Spinal cord (tissue), 10 donors: ENCODE data around the gene SLC4A3. TPM values are rescaled to one million over a fixed set of nuclear protein-coding genes. Genes with fewer than 3 reads are reported as not detected.
"Not testable (repeated sequence)": the region's sequence is repeated elsewhere in the genome, so short reads cannot be mapped to it uniquely, and the experiment has no call there.

Experiments
- DNase-seq, 6 donors: peaks; one replicate each; pipeline versions ENCODE4 v3.0.0 to v3.0.0-alpha.2; 2013 to 2015; ENCODE audit warnings: low spot score in 6 of 6, low read depth in 4 of 6
- H3K27ac ChIP-seq: one replicate; pipeline ENCODE4 v1.5.1; 2013; ENCODE audit warnings: low read depth, low read length, control low read depth
- H3K27me3 ChIP-seq: one replicate; pipeline ENCODE4 v1.6.1; 2013; ENCODE audit warnings: low read length; ENCODE audit not compliant: control insufficient read depth, insufficient read depth
- H3K36me3 ChIP-seq: one replicate; pipeline ENCODE4 v1.6.1; 2013; ENCODE audit warnings: low read length; ENCODE audit not compliant: control insufficient read depth, insufficient read depth
- H3K4me1 ChIP-seq: one replicate; pipeline ENCODE4 v1.6.1; 2013; ENCODE audit warnings: low read length; ENCODE audit not compliant: control insufficient read depth, insufficient read depth
- H3K4me3 ChIP-seq: one replicate; pipeline ENCODE4 v1.5.1; 2013; ENCODE audit warnings: low read depth, low read length, control low read depth
- H3K9me3 ChIP-seq: one replicate; pipeline ENCODE4 v1.6.1; 2013; ENCODE audit warnings: low read length; ENCODE audit not compliant: control insufficient read depth, insufficient read depth
- WGBS: methylation state at CpG from one replicate; pipeline ENCODE4 v1.1.5; 2013; ENCODE audit warnings: missing lambda C conversion rate; ENCODE audit not compliant: insufficient coverage; 5-methylcytosine and 5-hydroxymethylcytosine counted together
- polyA plus RNA-seq, 2 donors: library from polyadenylated mRNA; unstranded; fragments of 120-200 nt; gene quantifications; one replicate each; pipeline ENCODE4 v1.2.1, GENCODE V29; 2013; ENCODE audit not compliant: insufficient read length in 2 of 2
- total RNA-seq, 2 donors: library from RNA; depleted of rRNA in 1 of 2; stranded (reverse); fragments of 120-200 nt in 1 of 2; fragments of >200 nt in 1 of 2; gene quantifications; one replicate each; pipeline versions ENCODE4 v1.2.3 to v1.2.4, GENCODE V29; 2013 to 2014
- donor health status: healthy.

The SLC4A3 gene
- total and polyA plus RNA-seq, 4 donors: 17.0 to 61.3 (median 37.8) TPM

DNA sequence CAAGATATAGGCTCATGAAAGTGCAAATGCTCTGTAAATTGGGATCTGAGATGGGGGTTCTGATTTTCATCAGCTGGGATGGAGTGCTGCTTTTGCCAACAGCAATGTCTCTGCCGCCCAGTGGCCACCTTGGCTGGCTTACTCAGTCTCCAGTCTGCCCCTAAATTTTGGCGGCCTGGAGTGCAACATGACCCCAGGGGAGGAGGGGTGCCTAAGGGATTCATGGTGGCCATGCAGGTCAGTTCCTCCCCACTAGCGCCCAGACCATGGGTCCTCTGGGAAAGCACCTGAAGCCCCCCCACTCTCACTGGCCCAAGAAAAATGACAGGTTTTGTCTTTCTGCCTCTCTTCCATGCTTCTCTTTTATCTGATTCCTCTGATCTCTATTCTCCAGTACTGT, 45.0 kb downstream of the SLC4A3 start:
- 100% methylated on average over 2 of the region's 3 CpGs for WGBS
- Histone ChIP-seq H3K4me3 (no peak overlapping the region), H3K36me3 (no peaks in the 10 kb centered on the region), H3K27me3 (no peaks in the 10 kb centered on the region), H3K4me1 (no peaks in the 10 kb centered on the region), H3K27ac (no peak overlapping the region), H3K9me3 (no peaks in the 10 kb centered on the region)
- no peak for DNase-seq

DNA sequence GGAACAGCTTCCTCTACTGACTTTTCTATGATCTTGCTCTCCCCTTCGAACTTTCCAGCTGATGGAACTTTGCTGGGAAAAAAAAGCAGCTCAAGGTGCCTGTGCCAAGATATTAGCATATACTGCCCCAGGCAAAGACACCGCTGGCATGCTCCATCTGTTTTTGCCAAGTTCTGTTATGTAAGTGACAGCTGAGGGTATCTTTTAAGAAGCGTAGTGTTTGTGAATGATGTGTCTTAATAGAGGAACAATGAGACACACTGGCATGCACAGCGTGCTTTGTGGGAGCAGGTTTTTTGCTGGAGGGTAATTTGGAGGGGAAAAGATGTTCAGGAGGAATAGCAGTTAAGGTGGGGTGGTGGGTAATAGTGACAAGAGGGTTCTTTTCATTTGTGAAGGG, 47.8 kb downstream of the SLC4A3 start:
- 22% methylated on average over 4 of the region's 4 CpGs for WGBS
- Histone ChIP-seq H3K27ac (no peak overlapping the region), H3K27me3 (no peaks in the 10 kb centered on the region), H3K36me3 (no peaks in the 10 kb centered on the region), H3K9me3 (no peaks in the 10 kb centered on the region), H3K4me1 (no peaks in the 10 kb centered on the region), H3K4me3 (no peak overlapping the region)
- peak in 2 of 6 donors; percentile 47 to 72 for DNase-seq

DNA sequence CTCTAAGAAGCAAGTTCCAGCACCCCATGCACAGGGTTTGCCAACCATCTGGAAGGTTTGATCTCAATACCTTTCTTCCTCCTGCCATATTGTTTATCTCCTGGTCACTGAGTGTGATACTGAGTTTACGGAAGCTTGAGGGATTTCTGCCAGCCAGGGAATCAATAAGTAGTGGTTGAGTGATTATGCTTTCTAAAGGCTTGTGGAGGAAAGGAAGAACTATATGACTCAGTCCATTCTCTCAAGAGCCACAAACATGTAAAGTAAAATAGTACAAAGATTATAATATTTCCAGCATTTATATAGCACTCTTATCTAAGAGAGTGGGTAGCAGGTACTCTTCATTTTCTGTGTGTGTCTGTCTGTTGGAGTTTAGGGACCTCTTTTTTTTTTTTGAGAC, 49.2 kb downstream of the SLC4A3 start:
- no CpG with 5 or more reads among the region's 1 CpG for WGBS

DNA sequence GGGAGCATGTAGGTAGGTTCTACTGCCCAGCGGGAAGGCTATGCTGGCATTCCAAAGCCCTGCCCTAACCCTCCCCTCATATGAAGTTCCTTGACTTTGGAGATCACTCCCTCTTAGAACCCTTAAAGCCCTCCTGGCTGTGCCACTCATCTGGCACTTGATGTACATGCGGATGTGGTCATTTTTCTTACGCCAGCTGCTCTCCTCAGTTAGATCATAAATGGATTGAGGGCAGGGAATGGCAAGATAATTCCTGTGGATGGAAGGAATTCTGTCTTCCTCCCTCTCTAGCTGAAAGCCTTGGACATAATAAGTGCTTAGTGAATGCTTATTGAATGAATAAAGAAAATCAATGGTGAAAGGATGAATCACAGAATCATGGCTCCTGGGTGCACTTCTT, 51.6 kb downstream of the SLC4A3 start:
- no peak overlapping the region for H3K27ac ChIP-seq
- H3K4me3 ChIP-seq: no peak overlapping the region
- H3K27me3 ChIP-seq: no peaks in the 10 kb centered on the region
- no peak for DNase-seq
- no peaks in the 10 kb centered on the region for H3K4me1 ChIP-seq
- H3K36me3 ChIP-seq: no peaks in the 10 kb centered on the region
- no peaks in the 10 kb centered on the region for H3K9me3 ChIP-seq
- no CpG with 5 or more reads among the region's 3 CpGs for WGBS

More for the DNA sequence above, 49.2 kb downstream of the SLC4A3 start:
- Histone ChIP-seq H3K4me3 (no peak overlapping the region), H3K9me3 (no peaks in the 10 kb centered on the region), H3K4me1 (no peaks in the 10 kb centered on the region), H3K27me3 (no peaks in the 10 kb centered on the region), H3K27ac (no peak overlapping the region), H3K36me3 (no peaks in the 10 kb centered on the region)
- DNase-seq: no peak

DNA sequence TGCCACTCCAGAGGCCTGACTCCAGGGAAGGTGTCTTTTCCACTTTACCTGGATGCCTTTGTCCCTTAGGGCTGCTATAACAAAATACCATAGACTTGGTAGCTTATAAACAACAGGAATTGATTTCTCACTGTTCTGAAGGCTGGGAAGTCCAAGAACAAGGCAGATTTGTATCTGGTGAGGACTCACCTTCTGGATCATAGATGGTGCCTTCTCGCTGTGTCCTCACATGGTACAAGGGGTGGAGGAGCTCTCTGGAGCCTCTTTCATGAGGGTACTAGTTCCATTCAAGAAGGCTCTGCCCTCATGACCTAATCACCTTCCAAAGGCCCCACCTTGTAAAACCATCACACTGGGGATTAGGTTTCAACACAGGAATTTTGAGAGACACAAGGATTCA, 52.1 kb downstream of the SLC4A3 start:
- no peaks in the 10 kb centered on the region for H3K27me3 ChIP-seq
- H3K36me3 ChIP-seq: no peaks in the 10 kb centered on the region
- H3K4me3 ChIP-seq: no peak overlapping the region
- H3K27ac ChIP-seq: no peak overlapping the region
- DNase-seq: no peak
- no peaks in the 10 kb centered on the region for H3K9me3 ChIP-seq
- no peaks in the 10 kb centered on the region for H3K4me1 ChIP-seq
- 100% methylated on average over 1 of the region's 1 CpG for WGBS

DNA sequence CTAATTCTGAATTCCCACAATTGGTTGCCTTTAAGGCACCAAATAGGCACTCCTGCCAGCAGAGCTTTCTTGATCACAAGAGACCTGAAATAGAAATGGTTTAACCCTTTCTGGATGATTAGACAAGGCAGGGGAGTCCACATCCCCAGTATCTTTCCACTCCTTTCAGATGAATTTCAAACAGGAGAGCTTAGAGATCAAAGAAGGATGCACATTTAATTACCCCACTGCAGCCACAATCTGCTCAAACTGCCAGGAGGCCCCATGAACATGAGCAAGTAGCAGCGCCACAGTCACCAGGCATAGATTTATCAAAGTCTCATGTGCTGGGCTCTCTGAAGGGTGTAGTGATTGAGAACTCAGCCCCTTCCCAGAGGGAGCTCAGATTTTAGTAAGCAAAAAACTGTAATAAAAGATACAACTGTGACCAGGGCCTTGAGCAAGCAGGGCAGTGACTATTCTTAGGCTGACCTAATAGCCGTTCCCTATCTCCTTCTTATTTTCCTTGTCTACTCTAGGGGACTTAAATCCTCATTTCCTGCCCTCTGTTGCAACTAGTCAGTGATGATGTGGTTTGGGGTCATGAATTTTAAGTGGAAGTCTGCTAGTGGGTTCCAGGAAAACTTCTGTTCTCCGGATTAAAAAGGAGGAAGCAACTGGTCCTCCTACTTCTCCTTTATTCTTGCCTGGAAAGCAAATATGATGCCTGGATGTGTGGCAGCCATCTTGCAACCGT, 53.7 kb downstream of the SLC4A3 start:
- no peak overlapping the region for H3K27ac ChIP-seq
- WGBS: 89% methylated on average over 2 of the region's 4 CpGs

DNA sequence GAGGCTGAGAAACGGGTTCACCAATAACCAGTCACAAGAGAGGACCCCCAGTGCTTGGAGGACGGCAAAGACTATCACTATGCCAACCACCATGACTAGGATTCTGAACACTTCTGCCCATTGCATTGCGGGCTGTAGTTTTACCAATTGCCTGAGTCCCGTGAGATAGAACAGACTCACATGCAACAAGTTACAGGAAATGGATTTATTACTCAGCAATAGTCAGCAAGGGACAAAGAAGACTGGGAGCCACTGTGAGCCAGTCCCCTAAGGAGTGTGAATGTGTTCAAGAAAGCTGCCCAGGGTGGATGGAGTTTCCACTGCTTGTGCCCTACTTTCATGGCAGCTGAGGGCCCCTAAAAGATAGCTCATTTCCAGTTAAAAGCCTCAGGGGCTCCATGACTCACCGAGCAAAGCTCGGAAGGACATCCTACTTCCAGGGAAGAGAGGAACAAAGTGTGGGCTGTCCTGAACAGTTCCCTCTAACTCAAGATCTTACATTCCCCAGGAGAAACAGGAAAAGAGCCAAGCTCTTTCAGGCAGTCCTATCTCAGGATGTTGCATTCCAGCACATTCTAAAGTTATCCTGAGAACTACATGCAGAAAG, 54.4 kb downstream of the SLC4A3 start:
- Histone ChIP-seq H3K36me3 (no peaks in the 10 kb centered on the region), H3K4me3 (no peak overlapping the region), H3K27me3 (no peaks in the 10 kb centered on the region), H3K9me3 (no peaks in the 10 kb centered on the region), H3K4me1 (peaks cover 6% of the 10 kb centered on the region), H3K27ac (no peak overlapping the region)
- no peak for DNase-seq
- 80% methylated on average over 4 of the region's 6 CpGs for WGBS

More for the DNA sequence above, 53.7 kb downstream of the SLC4A3 start:
- Histone ChIP-seq H3K36me3 (no peaks in the 10 kb centered on the region), H3K4me1 (peaks cover 6% of the 10 kb centered on the region), H3K4me3 (no peak overlapping the region), H3K27me3 (no peaks in the 10 kb centered on the region), H3K9me3 (no peaks in the 10 kb centered on the region)
- DNase-seq: peak in 1 of 6 donors; percentile 57

DNA sequence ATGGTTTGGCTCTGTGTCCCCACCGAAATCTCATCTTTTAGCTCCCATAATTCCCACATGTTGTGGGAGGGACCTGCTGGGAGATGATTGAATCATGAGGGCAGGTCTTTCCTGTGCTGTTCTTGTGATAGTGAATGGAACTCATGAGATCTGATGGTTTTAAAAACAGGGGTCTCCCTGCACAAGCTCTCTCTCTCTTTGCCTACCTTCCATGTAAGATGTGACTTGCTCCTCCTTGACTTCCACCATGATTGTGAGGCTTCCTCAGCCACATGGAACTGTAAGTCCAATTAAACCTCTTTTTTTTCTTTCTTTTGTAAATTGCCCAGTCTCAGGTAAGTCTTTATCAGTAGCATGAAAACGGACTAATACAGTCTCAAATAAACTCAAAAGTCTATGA, 56.0 kb downstream of the SLC4A3 start:
- not testable (repeated sequence) for H3K27ac ChIP-seq, H3K9me3 ChIP-seq, H3K27me3 ChIP-seq, DNase-seq, H3K4me1 ChIP-seq, H3K36me3 ChIP-seq, H3K4me3 ChIP-seq
- WGBS: no CpG with 5 or more reads among the region's 2 CpGs

DNA sequence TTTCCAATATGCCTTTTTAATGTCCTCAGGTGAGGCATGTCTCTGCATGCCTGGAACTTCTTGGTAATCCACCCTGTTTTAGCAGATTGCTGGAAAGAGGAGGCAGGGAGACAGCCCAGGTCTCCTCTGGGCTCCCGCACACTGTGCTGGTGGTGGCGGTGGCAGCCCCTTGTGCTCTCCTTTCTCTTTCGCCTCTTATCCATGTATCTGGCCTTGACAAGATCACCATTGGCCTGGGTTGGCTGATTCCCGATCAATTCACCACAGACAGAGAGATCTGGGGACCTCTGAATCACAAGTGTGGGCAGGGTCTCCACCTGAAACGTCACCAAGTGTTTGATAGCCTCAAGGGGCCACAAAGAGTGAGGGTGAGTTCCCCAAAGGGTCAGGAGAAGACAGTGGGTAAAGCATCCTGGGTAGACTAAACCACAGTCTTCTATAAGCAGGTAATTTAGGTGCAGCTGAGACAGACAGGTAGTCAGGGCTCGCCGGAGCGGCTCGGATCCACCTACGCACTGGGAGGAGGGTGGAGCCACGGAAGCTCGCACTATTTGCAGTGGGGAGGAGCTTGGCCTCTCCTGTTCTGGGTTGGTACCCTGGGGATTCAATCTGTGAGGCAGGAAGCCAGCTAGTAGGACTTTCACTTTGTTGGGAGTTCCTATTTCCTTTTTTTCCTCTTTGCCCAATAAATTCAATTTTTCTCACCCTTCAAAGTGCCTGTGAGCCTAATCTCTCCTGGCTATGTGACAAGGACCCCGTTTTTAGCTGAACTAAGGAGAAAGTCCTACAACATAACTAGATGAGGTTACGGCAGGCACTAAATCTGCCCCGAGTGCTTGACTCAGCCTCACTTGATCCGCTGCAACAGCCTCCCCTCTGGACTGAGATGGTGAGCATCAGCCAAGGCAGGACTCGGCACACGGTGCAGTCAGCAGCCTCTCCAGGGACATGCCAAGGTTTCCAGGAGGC, 57.6 kb downstream of the SLC4A3 start:
- no peaks in the 10 kb centered on the region for H3K9me3 ChIP-seq
- WGBS: 56% methylated on average over 17 of the region's 18 CpGs
- no peaks in the 10 kb centered on the region for H3K36me3 ChIP-seq
- H3K27ac ChIP-seq: no peak overlapping the region
- DNase-seq: no peak
- no peaks in the 10 kb centered on the region for H3K27me3 ChIP-seq
- H3K4me3 ChIP-seq: peak overlapping the region; percentile 16
- H3K4me1 ChIP-seq: peaks cover 6% of the 10 kb centered on the region
